T-cell (primary cell): ENCODE results near the gene SLC38A6. TPM values are rescaled to one million over a fixed set of nuclear protein-coding genes. Genes with fewer than 3 reads are reported as not detected.

Experiments
- ATAC-seq, 4 experiments: fragments of 200-7000 bp in 3 of 4; fragments of 150-1000 bp in 1 of 4; cut with Tn5 transposase; replicated peaks in 1 of 4; 1 replicate in 3 of 4; 2 replicates in 1 of 4; pipeline ENCODE4 v1.10.0; 2021; ENCODE audit warnings: moderate library complexity in 3 of 4, mild to moderate bottlenecking in 2 of 4, moderate number of reproducible peaks in 1 of 4
- CTCF ChIA-PET, 2 donors: fragments of 300-600 bp; sonication (Branson Sonifier 250); formaldehyde crosslinking; loops; one replicate each; lab custom pipeline; 2022; ENCODE audit warnings: antibody characterized with exemption in 2 of 2; lab: Charles Lee
- POLR2A ChIA-PET, 2 donors: fragments of 300-600 bp; sonication (Branson Sonifier 250); formaldehyde crosslinking; loops; one replicate each; lab custom pipeline; 2022; ENCODE audit warnings: antibody characterized with exemption in 2 of 2; lab: Charles Lee
- DNase-seq, 35 experiments: peaks; one replicate each; pipeline versions ENCODE4 v3.0.0 to v3.0.0-alpha.2; 2013 to 2023
- H3K27ac ChIP-seq: one replicate; pipeline ENCODE4 v1.5.1; 2013; ENCODE audit warnings: low read length
- H3K27me3 ChIP-seq, 2 experiments: replicated peaks in 1 of 2; 1 replicate in 1 of 2; 2 replicates in 1 of 2; pipeline versions ENCODE4 v1.6.1 to v1.7.0; 2013; ENCODE audit warnings: low read length in 1 of 2, mixed read lengths in 1 of 2; ENCODE audit not compliant: control insufficient read depth in 2 of 2, insufficient read depth in 2 of 2; ENCODE audit errors: extremely low read depth in 1 of 2
- H3K36me3 ChIP-seq, 2 donors: 1 replicate in 1 of 2; 2 replicates in 1 of 2; pipeline versions ENCODE4 v1.6.1 to v1.7.0; 2013; ENCODE audit warnings: low read length in 1 of 2; ENCODE audit not compliant: control insufficient read depth in 2 of 2, insufficient read depth in 1 of 2; ENCODE audit errors: extremely low read depth in 1 of 2
- H3K4me1 ChIP-seq, 2 experiments: 1 replicate in 1 of 2; 2 replicates in 1 of 2; pipeline versions ENCODE4 v1.6.1 to v1.7.0; 2013; ENCODE audit warnings: low read length in 2 of 2, mixed read lengths in 1 of 2; ENCODE audit not compliant: insufficient read depth in 2 of 2, control insufficient read depth in 1 of 2; ENCODE audit errors: extremely low read depth in 1 of 2
- H3K4me3 ChIP-seq, 2 donors: 1 replicate in 1 of 2; 2 replicates in 1 of 2; pipeline versions ENCODE4 v1.5.1 to v1.7.0; 2013; ENCODE audit warnings: mild to moderate bottlenecking in 2 of 2, low read length in 1 of 2, moderate library complexity in 1 of 2; ENCODE audit not compliant: control insufficient read depth in 1 of 2; ENCODE audit errors: extremely low read depth in 1 of 2
- H3K9me3 ChIP-seq: 2 replicates; pipeline ENCODE4 v1.7.0; 2013
- H3K27ac Mint-ChIP-seq, 2 donors: one replicate each; pipeline ENCODE4 v1.8.0; 2020 to 2021; ENCODE audit warnings: mild to moderate bottlenecking in 2 of 2, mixed read lengths in 2 of 2
- H3K27me3 Mint-ChIP-seq, 2 donors: one replicate each; pipeline ENCODE4 v1.8.0; 2021 to 2022; ENCODE audit warnings: mixed read lengths in 2 of 2
- H3K36me3 Mint-ChIP-seq: one replicate; pipeline ENCODE4 v1.8.0; 2021; ENCODE audit warnings: mixed read lengths
- H3K4me1 Mint-ChIP-seq, 3 donors: one replicate each; pipeline ENCODE4 v1.8.0; 2020 to 2022; ENCODE audit warnings: mixed read lengths in 3 of 3, mild to moderate bottlenecking in 1 of 3
- H3K4me3 Mint-ChIP-seq, 3 donors: one replicate each; pipeline ENCODE4 v1.8.0; 2020 to 2022; ENCODE audit warnings: mild to moderate bottlenecking in 3 of 3, mixed read lengths in 3 of 3, moderate library complexity in 3 of 3
- H3K9me3 Mint-ChIP-seq, 3 donors: one replicate each; pipeline ENCODE4 v1.8.0; 2020 to 2022; ENCODE audit warnings: mixed read lengths in 3 of 3
- WGBS: methylation state at CpG from one replicate; pipeline ENCODE4 v1.1.5; 2013; ENCODE audit warnings: missing lambda C conversion rate; ENCODE audit not compliant: insufficient coverage; 5-methylcytosine and 5-hydroxymethylcytosine counted together
- total RNA-seq, 35 experiments: library from RNA in 6 of 35; stranded (reverse) in 6 of 35; fragments of 120-200 nt in 1 of 35; gene quantifications; one replicate each; pipeline versions ENCODE4 v1.2.1 to v1.2.4 and lab custom pipeline; 2013 to 2026

SLC38A6 gene
- total RNA-seq, 5 donors from 2014 or later (not counting 1 experiment from before 2014, with no cell fraction given): 11.1 to 20.3 (median 14.2) TPM

- no peaks in the 10 kb centered on the region for H3K27me3 ChIP-seq
- CTCF ChIA-PET: no interaction called here
- H3K9me3 ChIP-seq: no peaks in the 10 kb centered on the region
- Mint-ChIP-seq H3K27me3 (no peaks in the 10 kb centered on the region), H3K9me3 (no peaks in the 10 kb centered on the region), H3K36me3 (peaks cover 21% of the 10 kb centered on the region), H3K27ac (no peak overlapping the region), H3K4me1 (peaks cover 7 to 18% (median 8%) of the 10 kb centered on the region in 3 donors), H3K4me3 (no peak overlapping the region)
- no peak overlapping the region for H3K27ac ChIP-seq
- ATAC-seq (no peak), DNase-seq (no peak)
- WGBS: no CpG with 5 or more reads among the region's 2 CpGs
- peaks cover 10 to 20% of the 10 kb centered on the region in 2 donors for H3K36me3 ChIP-seq
- peaks cover 9 to 12% of the 10 kb centered on the region in 2 experiments for H3K4me1 ChIP-seq
- POLR2A ChIA-PET: interaction anchor here in 1 of 2 donors (0.6 kb wide), 1 partner anchor 10 kb away, joined by 3 read pairs; no protein-coding TSS in a partner anchor
- H3K4me3 ChIP-seq: no peak overlapping the region
Measured at GRCh38 chr14:60986500-60986899, 5.5 kb downstream of the SLC38A6 start.

DNA sequence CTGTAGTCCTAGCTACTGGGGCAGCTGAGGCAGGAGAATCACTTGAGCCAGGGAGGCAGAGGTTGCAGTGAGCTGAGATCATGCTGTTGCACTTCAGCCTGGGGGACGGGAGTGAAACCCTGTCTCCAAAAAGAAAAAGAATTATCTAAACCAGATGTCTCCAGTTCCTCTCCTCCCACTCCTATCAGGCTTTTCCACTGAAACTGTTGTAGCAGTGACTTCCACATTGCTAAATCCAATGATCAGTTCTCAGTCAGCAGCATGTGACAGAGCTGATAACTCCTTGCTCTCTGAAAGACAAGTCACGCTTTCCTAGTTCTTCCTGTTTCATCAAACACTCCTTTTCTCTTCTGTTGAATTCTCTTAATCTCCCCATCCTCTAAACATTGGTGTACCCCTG lies 8.6 kb downstream of the SLC38A6 start:
- no peak for ATAC-seq
- peaks cover 40% of the 10 kb centered on the region for H3K36me3 Mint-ChIP-seq

GRCh38 chr14:60998617-60999016 lies 17.6 kb downstream of the SLC38A6 start:
- Mint-ChIP-seq H3K4me1 (no peaks in the 10 kb centered on the region), H3K36me3 (peaks cover 47% of the 10 kb centered on the region), H3K27ac (no peak overlapping the region), H3K9me3 (peaks cover 0 to 2% (median 0%) of the 10 kb centered on the region in 3 donors), H3K27me3 (no peaks in the 10 kb centered on the region), H3K4me3 (no peak overlapping the region)
- POLR2A ChIA-PET: no interaction called here
- Histone ChIP-seq H3K4me3 (no peak overlapping the region), H3K4me1 (no peaks in the 10 kb centered on the region), H3K27ac (no peak overlapping the region), H3K9me3 (no peaks in the 10 kb centered on the region), H3K36me3 (peaks cover 0 to 6% of the 10 kb centered on the region in 2 donors), H3K27me3 (no peaks in the 10 kb centered on the region)
- DNase-seq: no peak
- CTCF ChIA-PET: no interaction called here
- ATAC-seq: no peak
- 96% methylated on average over 4 of the region's 9 CpGs for WGBS

More for the DNA sequence above, 8.6 kb downstream of the SLC38A6 start:
- no peak overlapping the region for H3K4me3 Mint-ChIP-seq
- H3K27ac Mint-ChIP-seq: no peak overlapping the region
- no peaks in the 10 kb centered on the region for H3K9me3 Mint-ChIP-seq
- WGBS: 100% methylated on average over 1 of the region's 2 CpGs
- ChIA-PET POLR2A (no interaction called here), CTCF (no interaction called here)
- Histone ChIP-seq H3K4me1 (no peaks in the 10 kb centered on the region), H3K9me3 (no peaks in the 10 kb centered on the region), H3K27ac (no peak overlapping the region), H3K36me3 (peaks cover 13 to 31% of the 10 kb centered on the region in 2 donors), H3K27me3 (no peaks in the 10 kb centered on the region), H3K4me3 (no peak overlapping the region)
- peaks cover 5 to 17% (median 6%) of the 10 kb centered on the region in 3 donors for H3K4me1 Mint-ChIP-seq
- no peak for DNase-seq
- H3K27me3 Mint-ChIP-seq: no peaks in the 10 kb centered on the region

DNA sequence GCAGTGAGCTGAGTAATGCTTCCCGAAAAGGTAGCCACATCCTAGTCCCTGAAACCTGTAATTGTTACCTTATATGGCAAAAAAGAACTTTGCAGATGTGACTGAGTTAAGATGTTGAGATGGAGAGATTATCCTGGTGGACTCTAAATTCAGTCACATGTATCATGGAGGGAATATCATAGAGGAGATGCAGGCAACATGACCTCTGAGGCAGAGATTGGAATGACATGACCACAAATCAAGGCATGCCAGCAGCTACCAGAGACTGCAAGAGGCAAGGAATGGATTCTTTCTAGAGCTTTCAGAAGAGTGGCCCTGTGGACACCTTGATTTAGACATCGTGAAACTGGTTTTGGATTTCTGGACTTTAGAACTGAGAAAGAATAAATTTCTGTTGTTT lies 18.5 kb downstream of the SLC38A6 start:
- H3K36me3 Mint-ChIP-seq: peaks cover 49% of the 10 kb centered on the region

GRCh38 chr14:61003571-61003970 lies 22.5 kb downstream of the SLC38A6 start:
- Histone ChIP-seq H3K4me1 (no peaks in the 10 kb centered on the region), H3K27me3 (no peaks in the 10 kb centered on the region), H3K36me3 (peaks cover 0 to 4% of the 10 kb centered on the region in 2 donors), H3K27ac (no peak overlapping the region), H3K4me3 (no peak overlapping the region), H3K9me3 (no peaks in the 10 kb centered on the region)
- H3K4me3 Mint-ChIP-seq: no peak overlapping the region
- POLR2A ChIA-PET: interaction anchor here in 1 of 2 donors (0.6 kb wide), 1 partner anchor 381 kb away, joined by 3 read pairs; no protein-coding TSS in a partner anchor
- CTCF ChIA-PET: no interaction called here
- 100% methylated on average over 1 of the region's 1 CpG for whole genome bisulfite sequencing
- ATAC-seq (no peak), DNase-seq (no peak)
- H3K27ac Mint-ChIP-seq: no peak overlapping the region
- no peaks in the 10 kb centered on the region for H3K27me3 Mint-ChIP-seq
- no peaks in the 10 kb centered on the region for H3K4me1 Mint-ChIP-seq
- H3K9me3 Mint-ChIP-seq: peaks cover 0 to 2% (median 0%) of the 10 kb centered on the region in 3 donors
- H3K36me3 Mint-ChIP-seq: peaks cover 22% of the 10 kb centered on the region

More for the DNA sequence above, 18.5 kb downstream of the SLC38A6 start:
- DNase-seq: no peak
- no peak overlapping the region for H3K4me3 ChIP-seq
- peaks cover 0 to 6% of the 10 kb centered on the region in 2 donors for H3K36me3 ChIP-seq
- Mint-ChIP-seq H3K27me3 (no peaks in the 10 kb centered on the region), H3K27ac (no peak overlapping the region), H3K9me3 (peaks cover 0 to 2% (median 0%) of the 10 kb centered on the region in 3 donors), H3K4me1 (no peaks in the 10 kb centered on the region), H3K4me3 (no peak overlapping the region)
- WGBS: no CpG with 5 or more reads among the region's 2 CpGs
- no peak overlapping the region for H3K27ac ChIP-seq
- no peaks in the 10 kb centered on the region for H3K27me3 ChIP-seq
- CTCF ChIA-PET: no interaction called here
- no peak for ATAC-seq
- H3K9me3 ChIP-seq: no peaks in the 10 kb centered on the region
- POLR2A ChIA-PET: no interaction called here
- H3K4me1 ChIP-seq: no peaks in the 10 kb centered on the region

GRCh38 chr14:61019537-61019936 lies 38.5 kb downstream of the SLC38A6 start:
- no peak overlapping the region for H3K4me3 ChIP-seq
- Mint-ChIP-seq H3K27ac (no peak overlapping the region), H3K4me1 (no peaks in the 10 kb centered on the region), H3K9me3 (no peaks in the 10 kb centered on the region), H3K4me3 (no peak overlapping the region), H3K27me3 (no peaks in the 10 kb centered on the region), H3K36me3 (peaks cover 8% of the 10 kb centered on the region)
- H3K27ac ChIP-seq: no peak overlapping the region
- POLR2A ChIA-PET: interaction anchor here in 1 of 2 donors (0.6 kb wide), 1 partner anchor 286 kb away, joined by 4 read pairs; no protein-coding TSS in a partner anchor
- H3K4me1 ChIP-seq: no peaks in the 10 kb centered on the region
- no peaks in the 10 kb centered on the region for H3K36me3 ChIP-seq
- CTCF ChIA-PET: no interaction called here
- H3K27me3 ChIP-seq: no peaks in the 10 kb centered on the region
- no peaks in the 10 kb centered on the region for H3K9me3 ChIP-seq
- DNase-seq (no peak), ATAC-seq (no peak)
- no CpG with 5 or more reads among the region's 1 CpG for WGBS
